ENCODE data around the gene SMPX.

The SMPX gene

GRCh38 chrX:21744060-21744459 lies 13.9 kb downstream of the SMPX start:
- no peak for DNase-seq (ENCODE audit: low spot score)

GRCh38 chrX:21741869-21742701 lies 15.8 kb downstream of the SMPX start:
- DNase-seq (ENCODE audit: low spot score) = no peak

- no peak for DNase-seq (ENCODE audit: low spot score)
Measured at GRCh38 chrX:21741364-21741763, 16.6 kb downstream of the SMPX start.

- DNase-seq (ENCODE audit: low spot score) = no peak
Measured at GRCh38 chrX:21740329-21741274, 17.3 kb downstream of the SMPX start.

- no peak for DNase-seq (ENCODE audit: low spot score)
Measured at GRCh38 chrX:21738950-21739287, 19.0 kb downstream of the SMPX start.

GRCh38 chrX:21738210-21738949 lies 19.5 kb downstream of the SMPX start:
- DNase-seq (ENCODE audit: low spot score) = no peak

- no peak for DNase-seq (ENCODE audit: low spot score)
Measured at GRCh38 chrX:21735768-21736127, 22.2 kb downstream of the SMPX start.

- DNase-seq (ENCODE audit: low spot score) = no peak
Measured at GRCh38 chrX:21735038-21735767, 22.7 kb downstream of the SMPX start.

GRCh38 chrX:21734175-21734574 lies 23.7 kb downstream of the SMPX start:
- DNase-seq (ENCODE audit: low spot score) = no peak

- DNase-seq (ENCODE audit: low spot score) = no peak
Measured at GRCh38 chrX:21733705-21734104, 24.2 kb downstream of the SMPX start.

- no peak for DNase-seq (ENCODE audit: low spot score)
Measured at GRCh38 chrX:21730026-21730425, 27.9 kb downstream of the SMPX start.

- no peak for DNase-seq (ENCODE audit: low spot score)
Measured at GRCh38 chrX:21728276-21728968, 29.5 kb downstream of the SMPX start.

- DNase-seq (ENCODE audit: low spot score) = no peak
Measured at GRCh38 chrX:21725916-21726315, 32.0 kb downstream of the SMPX start.

GRCh38 chrX:21725496-21725895 lies 32.4 kb downstream of the SMPX start:
- DNase-seq (ENCODE audit: low spot score) = no peak

- no peak for DNase-seq (ENCODE audit: low spot score)
Measured at GRCh38 chrX:21723814-21724213, 34.1 kb downstream of the SMPX start.

- no peak for DNase-seq (ENCODE audit: low spot score)
Measured at GRCh38 chrX:21723084-21723483, 34.8 kb downstream of the SMPX start.

- no peak for DNase-seq (ENCODE audit: low spot score)
Measured at GRCh38 chrX:21721195-21721594, 36.7 kb downstream of the SMPX start.

- no peak for DNase-seq (ENCODE audit: low spot score)
Measured at GRCh38 chrX:21718575-21718974, 39.3 kb downstream of the SMPX start.

- DNase-seq (ENCODE audit: low spot score) = no peak
Measured at GRCh38 chrX:21717802-21718201, 40.1 kb downstream of the SMPX start.

GRCh38 chrX:21715825-21716224 lies 42.1 kb downstream of the SMPX start:
- no peak for DNase-seq (ENCODE audit: low spot score)

GRCh38 chrX:21715337-21715736 lies 42.6 kb downstream of the SMPX start:
- no peak for DNase-seq (ENCODE audit: low spot score)

All from hematopoietic multipotent progenitor cell treated with erythropoietin and hydrocortisone succinate and interleukin-3 and kit ligand, for 17 days (in vitro differentiated cells).